ENCODE data around the gene NPLOC4.
"Not testable (repeated sequence)": the region's sequence is repeated elsewhere in the genome, so short reads cannot be mapped to it uniquely, and the experiment has no call there.

The NPLOC4 gene

GRCh38 chr17:81636505-81637288, at the start of gene NPLOC4, which contains the start of gene TSPAN10:
NPLOC4 (minus strand) TSS chr17:81637112; CDS start chr17:81636930, 182 bp downstream.
TSPAN10 (plus strand) TSS chr17:81637196; CDS start chr17:81642413, 5,217 bp downstream.
- peak; percentile 45 for DNase-seq

- DNase-seq, result no peak
These were observed 49.7 kb upstream of the NPLOC4 start for GRCh38 chr17:81686614-81687013.

- DNase-seq, result no peak
These were observed 48.2 kb upstream of the NPLOC4 start for GRCh38 chr17:81685108-81685507.

- no peak for DNase-seq
These were observed 47.6 kb upstream of the NPLOC4 start for GRCh38 chr17:81684442-81684911.

GRCh38 chr17:81683584-81684441, 46.9 kb upstream of the NPLOC4 start, which contains the start of the genes ARL16 and HGS:
ARL16 (minus strand) TSS chr17:81683797; CDS start chr17:81683753, 44 bp downstream.
HGS (plus strand) TSS chr17:81684011; CDS start chr17:81684067, 56 bp downstream.
- peak; percentile 96 for DNase-seq

GRCh38 chr17:81683208-81683583, 46.3 kb upstream of the NPLOC4 start:
- no peak for DNase-seq

- no peak for DNase-seq
These were observed 45.8 kb upstream of the NPLOC4 start for GRCh38 chr17:81682565-81683207.

- no peak for DNase-seq
These were observed 44.8 kb upstream of the NPLOC4 start for GRCh38 chr17:81681672-81682071.

GRCh38 chr17:81680150-81680549, 43.2 kb upstream of the NPLOC4 start:
- DNase-seq, result no peak

- DNase-seq, result no peak
These were observed 40.0 kb upstream of the NPLOC4 start for GRCh38 chr17:81676906-81677305.

GRCh38 chr17:81675515-81676221, 38.8 kb upstream of the NPLOC4 start:
- not testable (repeated sequence) for DNase-seq

GRCh38 chr17:81673561-81674258, 36.8 kb upstream of the NPLOC4 start:
- DNase-seq, result no peak

- no peak for DNase-seq
These were observed 36.0 kb upstream of the NPLOC4 start for GRCh38 chr17:81672954-81673353.

GRCh38 chr17:81672504-81672903, 35.6 kb upstream of the NPLOC4 start:
- no peak for DNase-seq

GRCh38 chr17:81667754-81668153, 30.8 kb upstream of the NPLOC4 start:
- DNase-seq, result no peak

- DNase-seq, result peak; percentile 87
These were observed 29.7 kb upstream of the NPLOC4 start, which contains the start of the genes CCDC137 and OXLD1 for GRCh38 chr17:81666342-81667191. CCDC137 (plus strand) TSS chr17:81666737; CDS start chr17:81666767, 30 bp downstream. OXLD1 (minus strand) TSS chr17:81666605; CDS start chr17:81666577, 28 bp downstream.

GRCh38 chr17:81666092-81666341, 29.1 kb upstream of the NPLOC4 start:
- DNase-seq, result no peak

GRCh38 chr17:81665205-81666091, 28.5 kb upstream of the NPLOC4 start:
- DNase-seq, result no peak

GRCh38 chr17:81664051-81664470, 27.1 kb upstream of the NPLOC4 start:
- DNase-seq, result no peak

- no peak for DNase-seq
These were observed 25.1 kb upstream of the NPLOC4 start for GRCh38 chr17:81662002-81662401.

Measured in NCI-H2029 (cell line).